PC-9 (cell line): Measurements from ENCODE around the gene IL6R. TPM values are rescaled to one million over a fixed set of nuclear protein-coding genes. Genes with fewer than 3 reads are reported as not detected.

Experiments
- BruUV-seq: library from RNA; stranded (reverse); fragments of 400-500 nt; replicated peaks from 2 replicates; lab custom pipeline; 2021; lab: Mats Ljungman, UMichigan
- CTCF ChIA-PET: fragments of 300-600 bp; sonication (Branson Sonifier 250); formaldehyde crosslinking; loops from one replicate; lab custom pipeline; 2022; ENCODE audit warnings: antibody characterized with exemption; lab: Charles Lee
- POLR2A ChIA-PET: fragments of 300-600 bp; sonication (Branson Sonifier 250); formaldehyde crosslinking; loops from one replicate; lab custom pipeline; 2022; ENCODE audit warnings: antibody characterized with exemption; ENCODE audit not compliant: unreplicated experiment; lab: Charles Lee
- DNase-seq, 2 experiments: peaks; one replicate each; pipeline versions ENCODE4 v3.0.0 to v3.0.0-alpha.2; 2015 to 2022; ENCODE audit warnings: mixed read lengths in 1 of 2
- H2AFZ ChIP-seq: fragments of 200-600 bp; sonication (generic); 2 replicates; pipeline ENCODE4 v1.8.1; 2017; ENCODE audit warnings: antibody characterized with exemption
- H3F3A ChIP-seq: fragments of 200-600 bp; sonication (generic); 2 replicates; pipeline ENCODE4 v1.8.1; 2017; ENCODE audit warnings: antibody characterized with exemption, mild to moderate bottlenecking, low read depth; ENCODE audit not compliant: insufficient read depth
- H3K27ac ChIP-seq: fragments of 200-600 bp; sonication (generic); 2 replicates; pipeline ENCODE4 v1.6.1; 2016; ENCODE audit warnings: mixed run types
- H3K27me3 ChIP-seq: fragments of 200-600 bp; sonication (generic); 2 replicates; pipeline ENCODE4 v1.6.1; 2016; ENCODE audit warnings: low read depth, mixed run types; ENCODE audit not compliant: insufficient read depth
- H3K36me3 ChIP-seq: fragments of 200-600 bp; sonication (generic); 2 replicates; pipeline ENCODE4 v1.6.1; 2016; ENCODE audit warnings: low read depth, mixed run types
- H3K4me1 ChIP-seq: fragments of 200-600 bp; sonication (generic); replicated peaks from 2 replicates; pipeline ENCODE4 v1.6.1; 2016; ENCODE audit warnings: mixed run types; ENCODE audit not compliant: insufficient read depth
- H3K4me2 ChIP-seq: fragments of 200-600 bp; sonication (generic); 2 replicates; pipeline ENCODE4 v1.6.1; 2017; ENCODE audit warnings: mixed run types
- H3K4me3 ChIP-seq: fragments of 200-600 bp; sonication (generic); 2 replicates; pipeline ENCODE4 v1.6.1; 2016; ENCODE audit warnings: mixed run types
- H3K79me2 ChIP-seq: fragments of 200-600 bp; sonication (generic); 2 replicates; pipeline ENCODE4 v1.6.1; 2017; ENCODE audit warnings: low read depth, mixed run types
- H3K9me2 ChIP-seq: fragments of 200-600 bp; sonication (generic); 2 replicates; pipeline ENCODE4 v1.8.1; 2017; ENCODE audit warnings: mild to moderate bottlenecking; ENCODE audit not compliant: insufficient read depth
- H3K9me3 ChIP-seq: fragments of 200-600 bp; sonication (generic); 2 replicates; pipeline ENCODE4 v1.8.1; 2016; ENCODE audit warnings: low read depth; ENCODE audit not compliant: insufficient read depth
- H4K20me1 ChIP-seq: fragments of 200-600 bp; sonication (generic); 2 replicates; pipeline ENCODE4 v1.8.1; 2017; ENCODE audit not compliant: insufficient read depth
- EZH2 ChIP-seq: fragments of 200-600 bp; sonication (generic); IDR thresholded peaks from 2 replicates; pipeline ENCODE4 v1.8.0; 2017; ENCODE audit warnings: antibody characterized with exemption, low read depth
- intact Hi-C: fragments of 100-400 bp; cut with micrococcal nuclease; formaldehyde crosslinking; loops from one replicate; pipeline ENCODE4 v1.10.0; 2022; ENCODE audit not compliant: unreplicated experiment
- total RNA-seq: library from RNA; stranded (reverse); gene quantifications from 2 replicates; pipeline ENCODE4 v1.2.3, GENCODE V29; 2021
- TF ChIP-seq, protein P1 (sequence below): fragments of 200-600 bp; sonication (generic); conservative IDR thresholded peaks from 2 replicates; pipeline ENCODE4 v1.6.1; 2017; ENCODE audit warnings: mixed run types, antibody characterized with exemption, mild to moderate bottlenecking, moderate library complexity

The IL6R gene
- total RNA-seq, 1 experiment from 2014 or later, result 3.2 TPM

DNA sequence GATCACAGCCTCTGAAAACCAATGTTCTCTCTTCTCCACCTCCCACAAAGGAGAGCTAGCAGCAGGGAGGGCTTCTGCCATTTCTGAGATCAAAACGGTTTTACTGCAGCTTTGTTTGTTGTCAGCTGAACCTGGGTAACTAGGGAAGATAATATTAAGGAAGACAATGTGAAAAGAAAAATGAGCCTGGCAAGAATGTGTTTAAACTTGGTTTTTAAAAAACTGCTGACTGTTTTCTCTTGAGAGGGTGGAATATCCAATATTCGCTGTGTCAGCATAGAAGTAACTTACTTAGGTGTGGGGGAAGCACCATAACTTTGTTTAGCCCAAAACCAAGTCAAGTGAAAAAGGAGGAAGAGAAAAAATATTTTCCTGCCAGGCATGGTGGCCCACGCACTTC lies 61.1 kb downstream of the IL6R start:
- no peaks in the 10 kb centered on the region for H3K79me2 ChIP-seq
- no peak overlapping the region for H3K27ac ChIP-seq
- H3K4me1 ChIP-seq, result peaks cover 14% of the 10 kb centered on the region
- CTCF ChIA-PET, result no interaction called here
- no peaks in the 10 kb centered on the region for H3K9me3 ChIP-seq
- intact Hi-C loops, result no loop called here
- H3K9me2 ChIP-seq, result no peaks in the 10 kb centered on the region
- H3K27me3 ChIP-seq, result no peaks in the 10 kb centered on the region
- BruUV-seq, result no TSS peak
- H2AFZ ChIP-seq, result no peak overlapping the region
- H3K4me3 ChIP-seq, result no peak overlapping the region
- TF ChIP-seq EZH2, result no peak
- TF ChIP-seq, protein P1, sequence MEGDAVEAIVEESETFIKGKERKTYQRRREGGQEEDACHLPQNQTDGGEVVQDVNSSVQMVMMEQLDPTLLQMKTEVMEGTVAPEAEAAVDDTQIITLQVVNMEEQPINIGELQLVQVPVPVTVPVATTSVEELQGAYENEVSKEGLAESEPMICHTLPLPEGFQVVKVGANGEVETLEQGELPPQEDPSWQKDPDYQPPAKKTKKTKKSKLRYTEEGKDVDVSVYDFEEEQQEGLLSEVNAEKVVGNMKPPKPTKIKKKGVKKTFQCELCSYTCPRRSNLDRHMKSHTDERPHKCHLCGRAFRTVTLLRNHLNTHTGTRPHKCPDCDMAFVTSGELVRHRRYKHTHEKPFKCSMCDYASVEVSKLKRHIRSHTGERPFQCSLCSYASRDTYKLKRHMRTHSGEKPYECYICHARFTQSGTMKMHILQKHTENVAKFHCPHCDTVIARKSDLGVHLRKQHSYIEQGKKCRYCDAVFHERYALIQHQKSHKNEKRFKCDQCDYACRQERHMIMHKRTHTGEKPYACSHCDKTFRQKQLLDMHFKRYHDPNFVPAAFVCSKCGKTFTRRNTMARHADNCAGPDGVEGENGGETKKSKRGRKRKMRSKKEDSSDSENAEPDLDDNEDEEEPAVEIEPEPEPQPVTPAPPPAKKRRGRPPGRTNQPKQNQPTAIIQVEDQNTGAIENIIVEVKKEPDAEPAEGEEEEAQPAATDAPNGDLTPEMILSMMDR, result no peak
- no peak for DNase-seq
- no peaks in the 10 kb centered on the region for H3K36me3 ChIP-seq
- POLR2A ChIA-PET, result interaction anchor here (0.5 kb wide), 1 partner anchor 78 kb away, joined by 5 read pairs; no protein-coding TSS in a partner anchor
- H3F3A ChIP-seq, result no peaks in the 10 kb centered on the region
- no peak overlapping the region for H3K4me2 ChIP-seq
- H4K20me1 ChIP-seq, result no peaks in the 10 kb centered on the region

- no peak overlapping the region for H2AFZ ChIP-seq
- H4K20me1 ChIP-seq, result no peaks in the 10 kb centered on the region
- ChIA-PET POLR2A (interaction anchor here (0.6 kb wide), 1 partner anchor 40 kb away, joined by 12 read pairs; no protein-coding TSS in a partner anchor), CTCF (no interaction called here)
- H3K4me3 ChIP-seq, result no peak overlapping the region
- H3K9me2 ChIP-seq, result no peaks in the 10 kb centered on the region
- peaks cover 14% of the 10 kb centered on the region for H3K4me1 ChIP-seq
- no peaks in the 10 kb centered on the region for H3F3A ChIP-seq
- intact Hi-C loops, result no loop called here
- DNase-seq, result no peak
- H3K27me3 ChIP-seq, result no peaks in the 10 kb centered on the region
- no peaks in the 10 kb centered on the region for H3K9me3 ChIP-seq
- H3K79me2 ChIP-seq, result no peaks in the 10 kb centered on the region
- H3K4me2 ChIP-seq, result no peak overlapping the region
- no TSS peak for BruUV-seq
- no peak overlapping the region for H3K27ac ChIP-seq
- H3K36me3 ChIP-seq, result no peaks in the 10 kb centered on the region
- TF ChIP-seq EZH2, result no peak
- TF ChIP-seq, protein P1, result no peak
These were observed 61.8 kb downstream of the IL6R start for GRCh38 chr1:154466921-154467417.

DNA sequence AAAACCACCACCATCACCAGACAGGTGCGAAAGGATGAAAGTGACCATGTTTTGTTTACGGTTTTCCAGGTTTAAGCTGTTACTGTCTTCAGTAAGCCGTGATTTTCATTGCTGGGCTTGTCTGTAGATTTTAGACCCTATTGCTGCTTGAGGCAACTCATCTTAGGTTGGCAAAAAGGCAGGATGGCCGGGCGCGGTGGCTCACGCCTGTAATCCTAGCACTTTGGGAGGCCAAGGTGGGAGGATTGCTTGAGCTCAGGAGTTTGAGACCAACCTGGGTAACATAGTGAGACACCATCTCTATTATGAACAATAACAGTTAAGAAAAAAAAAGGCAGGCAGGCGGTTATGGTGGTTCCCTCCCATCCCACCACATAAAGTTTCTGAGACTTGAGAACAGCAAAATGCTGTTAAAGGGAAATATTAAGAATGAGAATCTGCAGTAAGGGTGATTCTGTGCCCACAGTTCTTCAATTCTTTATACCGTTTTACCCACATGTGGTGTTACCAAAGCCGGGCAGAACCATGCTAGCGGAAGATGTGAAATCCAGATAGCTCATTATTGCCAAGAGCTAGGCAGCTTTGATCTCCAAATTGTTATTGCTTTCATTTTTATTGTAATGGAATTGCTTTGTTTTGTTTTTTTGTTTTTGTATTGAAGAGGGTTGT lies 62.4 kb downstream of the IL6R start:
- TF ChIP-seq EZH2, result no peak
- TF ChIP-seq, protein P1, result no peak
- Histone ChIP-seq H4K20me1 (no peaks in the 10 kb centered on the region), H3K9me2 (no peaks in the 10 kb centered on the region), H3F3A (no peaks in the 10 kb centered on the region), H3K79me2 (no peaks in the 10 kb centered on the region), H3K36me3 (no peaks in the 10 kb centered on the region), H3K27me3 (no peaks in the 10 kb centered on the region), H3K4me3 (no peak overlapping the region), H3K4me1 (peaks cover 12% of the 10 kb centered on the region), H3K4me2 (no peak overlapping the region), H3K27ac (no peak overlapping the region), H3K9me3 (no peaks in the 10 kb centered on the region), H2AFZ (no peak overlapping the region)
- intact Hi-C loops, result no loop called here
- CTCF ChIA-PET, result interaction anchor here (0.6 to 0.7 kb wide), 2 partner anchors 139 to 757 kb away, joined by 3 to 23 read pairs; no protein-coding TSS in a partner anchor
- POLR2A ChIA-PET, result interaction anchor here (0.6 to 0.7 kb wide), 2 partner anchors 21 to 147 kb away, joined by 3 to 5 read pairs; partner anchors contain the start of gene AQP10
- BruUV-seq, result no TSS peak
- DNase-seq, result no peak
